Embryonic facial prominence (tissue), 1 donor: ENCODE results near the gene PROCA1.

ENCODE experiments used
- DNase-seq: peaks from one replicate; pipeline ENCODE4 v3.0.0-alpha.2; 2016; ENCODE audit errors: extremely low spot score

The PROCA1 gene

GRCh38 chr17:28707339-28707720 lies 4.4 kb downstream of the PROCA1 start:
- DNase-seq: no peak

- no peak for DNase-seq
These were observed 5.0 kb downstream of the PROCA1 start for GRCh38 chr17:28706471-28707338.

GRCh38 chr17:28705728-28706334 lies 5.9 kb downstream of the PROCA1 start:
- DNase-seq: no peak

- no peak for DNase-seq
These were observed 6.5 kb downstream of the PROCA1 start for GRCh38 chr17:28705074-28705659.

GRCh38 chr17:28704219-28704858 lies 7.3 kb downstream of the PROCA1 start:
- DNase-seq: no peak

- no peak for DNase-seq
These were observed 8.0 kb downstream of the PROCA1 start for GRCh38 chr17:28703552-28704218.

GRCh38 chr17:28702752-28703150 lies 8.9 kb downstream of the PROCA1 start:
- DNase-seq: no peak

- DNase-seq: no peak
These were observed 9.5 kb downstream of the PROCA1 start for GRCh38 chr17:28702026-28702751.

- DNase-seq: no peak
These were observed 10.7 kb downstream of the PROCA1 start for GRCh38 chr17:28700830-28701492.

- DNase-seq: no peak
These were observed 11.4 kb downstream of the PROCA1 start for GRCh38 chr17:28700278-28700677.

GRCh38 chr17:28698253-28698941 lies 13.3 kb downstream of the PROCA1 start:
- no peak for DNase-seq

- no peak for DNase-seq
These were observed 17.8 kb downstream of the PROCA1 start for GRCh38 chr17:28693869-28694268.

- no peak for DNase-seq
These were observed 22.7 kb downstream of the PROCA1 start for GRCh38 chr17:28689011-28689410.

GRCh38 chr17:28688481-28688880 lies 23.2 kb downstream of the PROCA1 start:
- no peak for DNase-seq

- no peak for DNase-seq
These were observed 25.4 kb downstream of the PROCA1 start for GRCh38 chr17:28686296-28686695.

GRCh38 chr17:28685366-28685765 lies 26.3 kb downstream of the PROCA1 start:
- no peak for DNase-seq

GRCh38 chr17:28684963-28685362 lies 26.7 kb downstream of the PROCA1 start:
- DNase-seq: no peak

- no peak for DNase-seq
These were observed 29.0 kb downstream of the PROCA1 start for GRCh38 chr17:28682655-28683054.

GRCh38 chr17:28675980-28676379 lies 35.7 kb downstream of the PROCA1 start:
- DNase-seq: no peak

GRCh38 chr17:28675490-28675889 lies 36.2 kb downstream of the PROCA1 start:
- DNase-seq: no peak
